ENCODE measurements around the gene IGIP.

DNA sequence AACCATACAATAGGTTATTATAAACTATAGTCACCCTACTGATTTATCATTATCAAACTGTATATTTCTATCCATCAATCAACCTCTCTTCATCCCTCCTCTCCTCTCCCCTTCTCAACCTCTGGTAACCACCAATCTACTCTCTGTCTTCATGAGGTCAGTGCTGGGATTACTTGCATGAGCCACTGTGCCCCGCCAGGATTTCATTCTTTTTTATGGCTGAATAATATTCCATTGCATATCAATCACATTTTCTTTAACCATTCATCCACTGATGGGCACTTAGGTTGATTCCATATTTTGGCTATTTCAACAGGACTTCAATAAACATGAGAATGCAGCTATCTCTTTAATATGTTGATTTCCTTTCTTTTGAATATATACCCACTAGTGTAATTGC, 22.6 kb upstream of the IGIP start:
- TF ChIP-seq, protein P1, sequence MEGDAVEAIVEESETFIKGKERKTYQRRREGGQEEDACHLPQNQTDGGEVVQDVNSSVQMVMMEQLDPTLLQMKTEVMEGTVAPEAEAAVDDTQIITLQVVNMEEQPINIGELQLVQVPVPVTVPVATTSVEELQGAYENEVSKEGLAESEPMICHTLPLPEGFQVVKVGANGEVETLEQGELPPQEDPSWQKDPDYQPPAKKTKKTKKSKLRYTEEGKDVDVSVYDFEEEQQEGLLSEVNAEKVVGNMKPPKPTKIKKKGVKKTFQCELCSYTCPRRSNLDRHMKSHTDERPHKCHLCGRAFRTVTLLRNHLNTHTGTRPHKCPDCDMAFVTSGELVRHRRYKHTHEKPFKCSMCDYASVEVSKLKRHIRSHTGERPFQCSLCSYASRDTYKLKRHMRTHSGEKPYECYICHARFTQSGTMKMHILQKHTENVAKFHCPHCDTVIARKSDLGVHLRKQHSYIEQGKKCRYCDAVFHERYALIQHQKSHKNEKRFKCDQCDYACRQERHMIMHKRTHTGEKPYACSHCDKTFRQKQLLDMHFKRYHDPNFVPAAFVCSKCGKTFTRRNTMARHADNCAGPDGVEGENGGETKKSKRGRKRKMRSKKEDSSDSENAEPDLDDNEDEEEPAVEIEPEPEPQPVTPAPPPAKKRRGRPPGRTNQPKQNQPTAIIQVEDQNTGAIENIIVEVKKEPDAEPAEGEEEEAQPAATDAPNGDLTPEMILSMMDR (IDR thresholded peaks at IDR 0.05) = no peak
- TF ChIP-seq ZFX (IDR thresholded peaks at IDR 0.05; ENCODE audit: borderline replicate concordance) = no peak
